ENCODE data around the gene CLCN3.
A peak's percentile ranks its signal among the peaks of the same experiment; 100 is the strongest.
"Not testable (repeated sequence)": the region's sequence is repeated elsewhere in the genome, so short reads cannot be mapped to it uniquely, and the experiment has no call there.

Gene CLCN3

GRCh38 chr4:169716677-169717076 lies 96.3 kb downstream of the CLCN3 start:
- no peak for DNase-seq

- DNase-seq, result no peak
These were observed 100.2 kb downstream of the CLCN3 start for GRCh38 chr4:169720529-169720928.

- no peak for DNase-seq
These were observed 103.0 kb downstream of the CLCN3 start for GRCh38 chr4:169723207-169723965.

- DNase-seq, result no peak
These were observed 103.9 kb downstream of the CLCN3 start for GRCh38 chr4:169724260-169724659.

GRCh38 chr4:169727616-169728015 lies 107.2 kb downstream of the CLCN3 start:
- DNase-seq, result no peak

- no peak for DNase-seq
These were observed 110.2 kb downstream of the CLCN3 start for GRCh38 chr4:169730564-169730963.

GRCh38 chr4:169738604-169739003 lies 118.2 kb downstream of the CLCN3 start:
- DNase-seq, result not testable (repeated sequence)

GRCh38 chr4:169741569-169741968 lies 121.2 kb downstream of the CLCN3 start:
- DNase-seq, result no peak

GRCh38 chr4:169744601-169745000 lies 124.2 kb downstream of the CLCN3 start:
- no peak for DNase-seq

GRCh38 chr4:169745291-169745690 lies 124.9 kb downstream of the CLCN3 start:
- DNase-seq, result no peak

- peak; percentile 20 to 26 for DNase-seq
These were observed 136.7 kb downstream of the CLCN3 start for GRCh38 chr4:169756971-169757574.

- DNase-seq, result peak; percentile 89 to 90
These were observed 137.3 kb downstream of the CLCN3 start, which contains the start of gene HPF1 for GRCh38 chr4:169757575-169758184. TSS of gene HPF1 (minus strand) at chr4:169757944. CDS start at chr4:169757877, 67 bp downstream.

- no peak for DNase-seq
These were observed 138.1 kb downstream of the CLCN3 start for GRCh38 chr4:169758401-169758962.

- no peak for DNase-seq
These were observed 141.5 kb downstream of the CLCN3 start for GRCh38 chr4:169761846-169762245.

- DNase-seq, result no peak
These were observed 145.5 kb downstream of the CLCN3 start for GRCh38 chr4:169765835-169766234.

GRCh38 chr4:169766741-169767140 lies 146.4 kb downstream of the CLCN3 start:
- DNase-seq, result no peak

- DNase-seq, result no peak
These were observed 148.0 kb downstream of the CLCN3 start for GRCh38 chr4:169768385-169768784.

GRCh38 chr4:169770416-169770815 lies 150.0 kb downstream of the CLCN3 start:
- no peak for DNase-seq

- DNase-seq, result not testable (repeated sequence)
These were observed 151.2 kb downstream of the CLCN3 start for GRCh38 chr4:169771556-169772080.

Data from Kasumi-1 (cell line).